ENCODE data around the gene UBE2D2.

Gene UBE2D2

GRCh38 chr5:139647506-139648204 lies 86.5 kb downstream of the UBE2D2 start:
- no peak for DNase-seq (ENCODE audit: low read depth, low spot score)

GRCh38 chr5:139648205-139649081 lies 87.3 kb downstream of the UBE2D2 start, which contains the start of gene CXXC5:
CXXC5 (plus strand) TSS chr5:139648349; CDS start chr5:139680524, 32,175 bp downstream.
- DNase-seq (ENCODE audit: low read depth, low spot score): no peak

- no peak for DNase-seq (ENCODE audit: low read depth, low spot score)
These were observed 88.2 kb downstream of the UBE2D2 start for GRCh38 chr5:139649082-139649991.

- no peak for DNase-seq (ENCODE audit: low read depth, low spot score)
These were observed 89.0 kb downstream of the UBE2D2 start for GRCh38 chr5:139650031-139650688.

GRCh38 chr5:139650689-139651042 lies 89.5 kb downstream of the UBE2D2 start:
- no peak for DNase-seq (ENCODE audit: low read depth, low spot score)

- no peak for DNase-seq (ENCODE audit: low read depth, low spot score)
These were observed 90.1 kb downstream of the UBE2D2 start for GRCh38 chr5:139651043-139651834.

GRCh38 chr5:139651853-139652787 lies 91.0 kb downstream of the UBE2D2 start:
- no peak for DNase-seq (ENCODE audit: low read depth, low spot score)

- DNase-seq (ENCODE audit: low read depth, low spot score): no peak
These were observed 91.7 kb downstream of the UBE2D2 start for GRCh38 chr5:139652788-139653241.

GRCh38 chr5:139653616-139654015 lies 92.5 kb downstream of the UBE2D2 start:
- no peak for DNase-seq (ENCODE audit: low read depth, low spot score)

- no peak for DNase-seq (ENCODE audit: low read depth, low spot score)
These were observed 93.3 kb downstream of the UBE2D2 start for GRCh38 chr5:139654464-139654863.

- no peak for DNase-seq (ENCODE audit: low read depth, low spot score)
These were observed 93.8 kb downstream of the UBE2D2 start for GRCh38 chr5:139654871-139655491.

GRCh38 chr5:139655727-139656271 lies 94.7 kb downstream of the UBE2D2 start:
- DNase-seq (ENCODE audit: low read depth, low spot score): no peak

GRCh38 chr5:139657363-139658321 lies 96.5 kb downstream of the UBE2D2 start:
- no peak for DNase-seq (ENCODE audit: low read depth, low spot score)

GRCh38 chr5:139658501-139658927 lies 97.4 kb downstream of the UBE2D2 start:
- no peak for DNase-seq (ENCODE audit: low read depth, low spot score)

GRCh38 chr5:139658928-139659667 lies 98.0 kb downstream of the UBE2D2 start:
- no peak for DNase-seq (ENCODE audit: low read depth, low spot score)

GRCh38 chr5:139659695-139660101 lies 98.6 kb downstream of the UBE2D2 start:
- DNase-seq (ENCODE audit: low read depth, low spot score): no peak

Data from activated CD4-positive, CD25-positive, alpha-beta regulatory T cell treated with anti-CD3 and anti-CD28 coated beads, Interleukin-2, amount 50 U/mL, for 16 hours (primary cell).